Spleen (tissue), 13 donors: ENCODE data around the gene DCXR. TPM values are rescaled to one million over a fixed set of nuclear protein-coding genes. Genes with fewer than 3 reads are reported as not detected.

Experiments used
- DNase-seq: peaks from one replicate; pipeline ENCODE4 v3.0.0-alpha.2; 2020
- H3K27ac ChIP-seq, 8 donors: fragments of 200-600 bp; sonication (generic) in 7 of 8; 1 replicate in 4 of 8; 2 replicates in 4 of 8; pipeline versions ENCODE4 v1.5.0 to v1.8.0; 2016 to 2021; ENCODE audit warnings: inconsistent platforms in 4 of 8, mild to moderate bottlenecking in 4 of 8, moderate library complexity in 1 of 8
- H3K27me3 ChIP-seq, 7 donors: fragments of 200-600 bp; sonication (generic) in 6 of 7; replicated peaks in 1 of 7; 1 replicate in 4 of 7; 2 replicates in 3 of 7; pipeline versions ENCODE4 v1.5.0 to v1.8.0; 2016 to 2021; ENCODE audit warnings: inconsistent platforms in 3 of 7, mild to moderate bottlenecking in 1 of 7
- H3K36me3 ChIP-seq, 6 donors: fragments of 200-600 bp; sonication (generic) in 5 of 6; 1 replicate in 4 of 6; 2 replicates in 2 of 6; pipeline versions ENCODE4 v1.5.0 to v1.8.0; 2016 to 2021; ENCODE audit warnings: inconsistent platforms in 2 of 6
- H3K4me1 ChIP-seq, 6 donors: fragments of 200-600 bp; sonication (generic) in 5 of 6; 1 replicate in 3 of 6; 2 replicates in 3 of 6; pipeline versions ENCODE4 v1.5.0 to v1.8.0; 2016 to 2021; ENCODE audit warnings: inconsistent platforms in 3 of 6
- H3K4me3 ChIP-seq, 8 donors: fragments of 200-600 bp; sonication (generic) in 7 of 8; 1 replicate in 4 of 8; 2 replicates in 4 of 8; pipeline versions ENCODE4 v1.5.0 to v1.8.0; 2016 to 2021; ENCODE audit warnings: inconsistent platforms in 4 of 8, mild to moderate bottlenecking in 4 of 8, moderate library complexity in 2 of 8
- H3K9me3 ChIP-seq, 8 donors: fragments of 200-600 bp; sonication (generic) in 7 of 8; 1 replicate in 4 of 8; 2 replicates in 4 of 8; pipeline versions ENCODE4 v1.5.0 to v1.8.0; 2016 to 2021; ENCODE audit warnings: inconsistent platforms in 4 of 8
- CTCF ChIP-seq, 11 experiments: fragments of 200-600 bp in 7 of 11; fragments of 450-650 bp in 4 of 11; sonication (generic) in 4 of 11; IDR thresholded peaks in 8 of 11; conservative IDR thresholded peaks in 3 of 11; 1 replicate in 7 of 11; 2 replicates in 4 of 11; pipeline versions ENCODE4 v1.4.0 to v1.8.0; 2016 to 2021; ENCODE audit warnings: antibody characterized with exemption in 11 of 11, inconsistent platforms in 4 of 11, mild to moderate bottlenecking in 1 of 11
- POLR2A ChIP-seq, 3 donors: fragments of 450-650 bp; IDR thresholded peaks; one replicate each; pipeline ENCODE4 v1.5.1; 2017; ENCODE audit warnings: antibody characterized with exemption in 3 of 3, mild to moderate bottlenecking in 1 of 3
- POLR2AphosphoS5 ChIP-seq, 3 donors: sonication (generic); formaldehyde crosslinking; IDR thresholded peaks; one replicate each; pipeline ENCODE4 v1.5.1; 2017; ENCODE audit warnings: antibody characterized with exemption in 3 of 3
- WGBS, 5 donors: extraction: QIAGEN DNeasy Blood & Tissue Kit in 3 of 5; methylation state at CpG; one replicate each; pipeline versions ENCODE4 v1.1.5 to v1.1.7; 2013 to 2018; 5-methylcytosine and 5-hydroxymethylcytosine counted together
- intact Hi-C: fragments of 100-400 bp; cut with DNase I; formaldehyde crosslinking; loops from one replicate; pipeline ENCODE4 v1.15.0; 2023; ENCODE audit warnings: low total_unique reads
- long read RNA-seq, 2 donors: transcript quantifications; one replicate each; lab custom pipeline, GENCODE V29; 2026
- polyA plus RNA-seq, 3 donors: library from polyadenylated mRNA; stranded (reverse); fragments of 200-250 nt; gene quantifications; one replicate each; pipeline ENCODE4 v1.2.1, GENCODE V29; 2013
- total RNA-seq, 7 donors: library from RNA; depleted of rRNA in 3 of 7; stranded (reverse); fragments of >200 nt in 3 of 7; fragmentation: NEBNext Ultra II Directional in 4 of 7; extraction: Animal tissue kit (Norgen Biotek cat#: 25700) in 4 of 7; gene quantifications; one replicate each; pipeline versions ENCODE4 v1.1.0 to v1.2.1, GENCODE V29; 2016 to 2021
- donor health status: healthy with polysubstance abuse.
- donor health status: DM: no; HTN: no; CAD: no; lungs with moderate emphysema.
- donor health status: DM: no; HTN: no; CAD: no.
- donor health status: Bipolar disorder and iron deficiency.
- donor health status: healthy.
- donor health status: DM: no; HTN: no; CAD: no.
- donor health status: DM: yes; HTN: yes; CAD: no.

The DCXR gene
- total RNA-seq, result 10 to 100 TPM; 44.2 to 82.5 (median 54.9) TPM
- polyA plus RNA-seq, result 10 to 100 TPM; 74.8 to 88.0 (median 87.6) TPM
- long read RNA-seq, donor 1, transcript DCXR-201 (8 exons, 887 nt), result major isoform, 24 of 33 reads
- long read RNA-seq, donor 1, partial matches to known transcripts, result 5 of 33 reads
- long read RNA-seq, donor 1, other reads (novel, unspliced or antisense), result 0 of 33 reads
- long read RNA-seq, donor 2, transcript DCXR-201 (8 exons, 887 nt), result major isoform, 15 of 17 reads
- long read RNA-seq, donor 2, partial matches to known transcripts, result 0 of 17 reads
- long read RNA-seq, donor 2, other reads (novel, unspliced or antisense), result 0 of 17 reads

- TF ChIP-seq POLR2AphosphoS5 (IDR thresholded peaks at IDR 0.05), result peak; percentile 99
- peak; percentile 59 to 98 (median 90) for TF ChIP-seq CTCF (IDR thresholded peaks at IDR 0.05 in 8 of 11, conservative IDR thresholded peaks at IDR 0.05 in 3 of 11)
- TF ChIP-seq POLR2A (IDR thresholded peaks at IDR 0.05), result peak in 2 of 3 donors; percentile 86 to 96
- Histone ChIP-seq H3K4me1 (peaks cover 6 to 46% (median 24%) of the 10 kb centered on the region in 6 donors), H3K36me3 (peaks cover 0 to 12% (median 0%) of the 10 kb centered on the region in 6 donors), H3K27ac (peak within 1 kb of the TSS; percentile 77 to 98 (median 96)), H3K4me3 (peak within 1 kb of the TSS; percentile 53 to 81 (median 63)), H3K9me3 (no peaks in the 10 kb centered on the region), H3K27me3 (peaks cover 0 to 5% (median 2%) of the 10 kb centered on the region in 7 donors)
- DNase-seq, result peak; percentile 99
- intact Hi-C loops, result no loop called here
- 0 to 1% (median 0%) methylated on average over 21 to 92 of the region's 92 CpGs for WGBS, 5 donors
Observed at GRCh38 chr17:82037092-82037888, at the start of gene DCXR. DCXR (minus strand) TSS chr17:82037697; CDS start chr17:82037682, 15 bp downstream.

GRCh38 chr17:82085931-82086764 is 48.7 kb upstream of the DCXR start:
- Histone ChIP-seq H3K9me3 (no peaks in the 10 kb centered on the region), H3K27ac (peak overlapping the region in 1 of 8 donors; percentile 33), H3K36me3 (peaks cover 0 to 100% (median 99%) of the 10 kb centered on the region in 6 donors), H3K4me3 (no peak overlapping the region), H3K4me1 (peaks cover 0 to 13% (median 4%) of the 10 kb centered on the region in 6 donors), H3K27me3 (no peaks in the 10 kb centered on the region)
- no peak for DNase-seq
- TF ChIP-seq POLR2AphosphoS5 (IDR thresholded peaks at IDR 0.05) (no peak), POLR2A (IDR thresholded peaks at IDR 0.05) (no peak)
- 89 to 97% (median 94%) methylated on average over 4 to 25 of the region's 25 CpGs for WGBS, 5 donors
- intact Hi-C loops, result no loop called here

- peak overlapping the region in 2 of 8 donors; percentile 33 to 50 for H3K27ac ChIP-seq
- H3K27me3 ChIP-seq, result no peaks in the 10 kb centered on the region
- H3K4me3 ChIP-seq, result peak overlapping the region in 1 of 8 donors; percentile 0
- DNase-seq, result no peak
- intact Hi-C loops, result no loop called here
- peaks cover 0 to 13% (median 4%) of the 10 kb centered on the region in 6 donors for H3K4me1 ChIP-seq
- no peaks in the 10 kb centered on the region for H3K9me3 ChIP-seq
- 76 to 87% (median 84%) methylated on average over 33 to 49 of the region's 49 CpGs for WGBS, 5 donors
- TF ChIP-seq POLR2A (IDR thresholded peaks at IDR 0.05), result no peak
- TF ChIP-seq POLR2AphosphoS5 (IDR thresholded peaks at IDR 0.05), result peak in 2 of 3 donors; percentile 51 to 62
- peaks cover 0 to 100% (median 99%) of the 10 kb centered on the region in 6 donors for H3K36me3 ChIP-seq
Observed at GRCh38 chr17:82085031-82085861, 47.7 kb upstream of the DCXR start.

GRCh38 chr17:82084373-82085030 is 47.0 kb upstream of the DCXR start:
- no peak for DNase-seq
- Histone ChIP-seq H3K36me3 (peaks cover 0 to 100% (median 98%) of the 10 kb centered on the region in 6 donors), H3K27ac (peak overlapping the region in 1 of 8 donors; percentile 50), H3K4me3 (peak overlapping the region in 1 of 8 donors; percentile 0), H3K27me3 (no peaks in the 10 kb centered on the region), H3K4me1 (peaks cover 0 to 13% (median 4%) of the 10 kb centered on the region in 6 donors), H3K9me3 (no peaks in the 10 kb centered on the region)
- intact Hi-C loops, result no loop called here
- WGBS, 5 donors, result 85 to 91% (median 86%) methylated on average over 18 to 31 of the region's 31 CpGs
- TF ChIP-seq POLR2A (IDR thresholded peaks at IDR 0.05) (no peak), CTCF (IDR thresholded peaks at IDR 0.05 in 8 of 11, conservative IDR thresholded peaks at IDR 0.05 in 3 of 11) (no peak), POLR2AphosphoS5 (IDR thresholded peaks at IDR 0.05) (no peak)
